Sigmoid colon (tissue), 4 donors: Measurements from ENCODE around the gene ELAVL4.

Source experiments
- EP300 ChIP-seq, 4 donors: sonication (generic); formaldehyde crosslinking; IDR thresholded peaks; one replicate each; pipeline ENCODE4 v1.6.1; 2017; ENCODE audit warnings: antibody characterized with exemption in 4 of 4
- POLR2A ChIP-seq, 2 donors: fragments of 450-650 bp; IDR thresholded peaks; one replicate each; pipeline ENCODE4 v1.6.1; 2016; ENCODE audit warnings: antibody characterized with exemption in 2 of 2, mild to moderate bottlenecking in 2 of 2, moderate library complexity in 2 of 2
- POLR2AphosphoS5 ChIP-seq, 4 donors: sonication (generic); formaldehyde crosslinking; IDR thresholded peaks; one replicate each; pipeline ENCODE4 v1.6.1; 2017; ENCODE audit warnings: antibody characterized with exemption in 4 of 4
- TF ChIP-seq, protein P1 (sequence below), 4 experiments: fragments of 450-650 bp in 3 of 4; fragments of 200-600 bp in 1 of 4; IDR thresholded peaks; one replicate each; pipeline ENCODE4 v1.5.1; 2016 to 2019; ENCODE audit warnings: antibody characterized with exemption in 4 of 4, mild to moderate bottlenecking in 3 of 4, moderate library complexity in 2 of 4

- TF ChIP-seq, protein P1, sequence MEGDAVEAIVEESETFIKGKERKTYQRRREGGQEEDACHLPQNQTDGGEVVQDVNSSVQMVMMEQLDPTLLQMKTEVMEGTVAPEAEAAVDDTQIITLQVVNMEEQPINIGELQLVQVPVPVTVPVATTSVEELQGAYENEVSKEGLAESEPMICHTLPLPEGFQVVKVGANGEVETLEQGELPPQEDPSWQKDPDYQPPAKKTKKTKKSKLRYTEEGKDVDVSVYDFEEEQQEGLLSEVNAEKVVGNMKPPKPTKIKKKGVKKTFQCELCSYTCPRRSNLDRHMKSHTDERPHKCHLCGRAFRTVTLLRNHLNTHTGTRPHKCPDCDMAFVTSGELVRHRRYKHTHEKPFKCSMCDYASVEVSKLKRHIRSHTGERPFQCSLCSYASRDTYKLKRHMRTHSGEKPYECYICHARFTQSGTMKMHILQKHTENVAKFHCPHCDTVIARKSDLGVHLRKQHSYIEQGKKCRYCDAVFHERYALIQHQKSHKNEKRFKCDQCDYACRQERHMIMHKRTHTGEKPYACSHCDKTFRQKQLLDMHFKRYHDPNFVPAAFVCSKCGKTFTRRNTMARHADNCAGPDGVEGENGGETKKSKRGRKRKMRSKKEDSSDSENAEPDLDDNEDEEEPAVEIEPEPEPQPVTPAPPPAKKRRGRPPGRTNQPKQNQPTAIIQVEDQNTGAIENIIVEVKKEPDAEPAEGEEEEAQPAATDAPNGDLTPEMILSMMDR (IDR thresholded peaks at IDR 0.05): no peak
- TF ChIP-seq EP300 (IDR thresholded peaks at IDR 0.05) (no peak), POLR2AphosphoS5 (IDR thresholded peaks at IDR 0.05) (no peak), POLR2A (IDR thresholded peaks at IDR 0.05) (no peak)
These were observed 1.9 kb downstream of the ELAVL4 start for GRCh38 chr1:50110656-50111055.
